ENCODE measurements around the gene PKDREJ.

Gene PKDREJ

GRCh38 chr22:46219636-46220035, 43.5 kb downstream of the PKDREJ start:
- TF ChIP-seq CTCF (conservative IDR thresholded peaks at IDR 0.05; ENCODE audit: low read length) = no peak
- DNase-seq (ENCODE audit: low read depth) = no peak
- no peak overlapping the region for H3K4me3 ChIP-seq (ENCODE audit: low read length)

GRCh38 chr22:46214616-46215015, 48.5 kb downstream of the PKDREJ start:
- TF ChIP-seq CTCF (conservative IDR thresholded peaks at IDR 0.05; ENCODE audit: low read length) = no peak
- no peak overlapping the region for H3K4me3 ChIP-seq (ENCODE audit: low read length)
- DNase-seq (ENCODE audit: low read depth) = no peak

- no peak for TF ChIP-seq CTCF (conservative IDR thresholded peaks at IDR 0.05; ENCODE audit: low read length)
Observed at GRCh38 chr22:46214149-46214548, 49.0 kb downstream of the PKDREJ start.

GRCh38 chr22:46213052-46213451, 50.1 kb downstream of the PKDREJ start:
- DNase-seq (ENCODE audit: low read depth) = no peak
- no peak for TF ChIP-seq CTCF (conservative IDR thresholded peaks at IDR 0.05; ENCODE audit: low read length)
- no peak overlapping the region for H3K4me3 ChIP-seq (ENCODE audit: low read length)

More at GRCh38 chr22:46214149-46214548, 49.0 kb downstream of the PKDREJ start:
- H3K4me3 ChIP-seq (ENCODE audit: low read length) = no peak overlapping the region
- DNase-seq (ENCODE audit: low read depth) = no peak

- no peak for DNase-seq (ENCODE audit: low read depth)
- no peak overlapping the region for H3K4me3 ChIP-seq (ENCODE audit: low read length)
- TF ChIP-seq CTCF (conservative IDR thresholded peaks at IDR 0.05; ENCODE audit: low read length) = no peak
Observed at GRCh38 chr22:46212195-46212594, 50.9 kb downstream of the PKDREJ start.

- no peak overlapping the region for H3K4me3 ChIP-seq (ENCODE audit: low read length)
- TF ChIP-seq CTCF (conservative IDR thresholded peaks at IDR 0.05; ENCODE audit: low read length) = no peak
- DNase-seq (ENCODE audit: low read depth) = no peak
Observed at GRCh38 chr22:46209262-46209661, 53.9 kb downstream of the PKDREJ start.
